Heart right ventricle (tissue), 16 donors: ENCODE data around the gene SYNDIG1. TPM values are rescaled to one million over a fixed set of nuclear protein-coding genes. Genes with fewer than 3 reads are reported as not detected.

ENCODE experiments used
- ATAC-seq, 8 donors: fragments of 200-7000 bp; cut with Tn5 transposase; one replicate each; pipeline ENCODE4 v1.9.1; 2020; ENCODE audit warnings: mild to moderate bottlenecking in 8 of 8, moderate library complexity in 8 of 8, moderate number of reproducible peaks in 1 of 8
- DNase-seq, 2 donors: peaks; one replicate each; pipeline ENCODE4 v3.0.0-alpha.2; 2020
- H3K27ac ChIP-seq, 10 donors: fragments of 200-600 bp; sonication (generic) in 2 of 10; one replicate each; pipeline versions ENCODE4 v1.5.0 to v1.8.0; 2020 to 2022; ENCODE audit warnings: mild to moderate bottlenecking in 3 of 10
- H3K27me3 ChIP-seq, 7 donors: fragments of 200-600 bp; one replicate each; pipeline ENCODE4 v1.8.0; 2021 to 2022; ENCODE audit warnings: mild to moderate bottlenecking in 2 of 7
- H3K36me3 ChIP-seq, 9 donors: fragments of 200-600 bp; sonication (generic) in 1 of 9; one replicate each; pipeline versions ENCODE4 v1.5.0 to v1.8.0; 2020 to 2022; ENCODE audit warnings: mild to moderate bottlenecking in 2 of 9
- H3K4me1 ChIP-seq, 9 donors: fragments of 200-600 bp; sonication (generic) in 1 of 9; one replicate each; pipeline versions ENCODE4 v1.5.0 to v1.8.0; 2020 to 2022; ENCODE audit warnings: mild to moderate bottlenecking in 4 of 9
- H3K4me3 ChIP-seq, 10 donors: fragments of 200-600 bp; sonication (generic) in 2 of 10; one replicate each; pipeline versions ENCODE4 v1.5.0 to v1.8.0; 2020 to 2022; ENCODE audit warnings: mild to moderate bottlenecking in 7 of 10, moderate library complexity in 2 of 10
- H3K9me3 ChIP-seq, 11 donors: fragments of 200-600 bp in 10 of 11; sonication (generic) in 2 of 11; one replicate each; pipeline versions ENCODE4 v1.5.0 to v1.8.0; 2013 to 2022; ENCODE audit warnings: mild to moderate bottlenecking in 2 of 11, control low read depth in 1 of 11, moderate library complexity in 1 of 11
- CTCF ChIP-seq, 9 donors: fragments of 200-600 bp; sonication (generic) in 2 of 9; IDR thresholded peaks; one replicate each; pipeline versions ENCODE4 v1.5.0 to v1.8.0; 2021 to 2022; ENCODE audit warnings: antibody characterized with exemption in 9 of 9, mild to moderate bottlenecking in 5 of 9, moderate library complexity in 1 of 9
- WGBS, 2 donors: extraction: QIAGEN DNeasy Blood & Tissue Kit; methylation state at CpG; one replicate each; pipeline ENCODE4 v1.1.7; 2013; ENCODE audit warnings: inconsistent platforms in 1 of 2; 5-methylcytosine and 5-hydroxymethylcytosine counted together
- intact Hi-C, 10 donors: fragments of 100-400 bp; cut with DNase I; formaldehyde crosslinking; loops; one replicate each; pipeline versions ENCODE4 v1.11.1 to v1.14.2; 2022
- polyA plus RNA-seq, 2 donors: library from polyadenylated mRNA; stranded (reverse); fragments of 200-250 nt; gene quantifications; one replicate each; pipeline ENCODE4 v1.2.3, GENCODE V29; 2013
- total RNA-seq, 10 donors: library from RNA; stranded (reverse); fragmentation: NEBNext Ultra II Directional in 3 of 10; extraction: Animal tissue kit (Norgen Biotek cat#: 25700) in 3 of 10; gene quantifications; one replicate each; pipeline versions ENCODE4 v1.2.1 to v1.2.4, GENCODE V29; 2021 to 2023
- donor health status: Arrhythmogenic right ventricular cardiomyopathy.
- donor health status: ischemic (EF 13 %, LVEDD 7.1; RV severe dilation, severe dysfunction).
- donor health status: healthy with polysubstance abuse.
- donor health status: DM: no; HTN: yes; CAD: no.
- donor health status: DM: no; HTN: no; CAD: no.
- donor health status: ischemic (EF 25% LVEDD 6.9; RV normal size, moderate dysfunction).
- donor health status: ischemic (EF 25% LVEDD 5.7; RV mildly dilated, moderate dysfunction).
- donor health status: healthy.
- donor health status: DM: yes; HTN: yes; CAD: no.
- donor health status: Ischemic cardiomyopathy.
- donor health status: ischemic (EF 35%, LVEDD 5.7; RV mildly dilated, moderate dysfunction).
- donor health status: nonischemic (EF 11% LVEDD 7.7; RV severe dilation, severe dysfunction).
- donor health status: DM: yes; HTN: yes; CAD: no.
- donor health status: PGD.
- donor health status: ischemic (EF 29% LVEDD 5.4; RV normal size, mild dysfunction).
- donor health status: nonischemic (EF 23%, LVEDD 6.1; RV moderate dilation, normal function).

Gene SYNDIG1
- total and polyA plus RNA-seq, 12 donors: 8.6 to 34.7 (median 19.9) TPM

DNA sequence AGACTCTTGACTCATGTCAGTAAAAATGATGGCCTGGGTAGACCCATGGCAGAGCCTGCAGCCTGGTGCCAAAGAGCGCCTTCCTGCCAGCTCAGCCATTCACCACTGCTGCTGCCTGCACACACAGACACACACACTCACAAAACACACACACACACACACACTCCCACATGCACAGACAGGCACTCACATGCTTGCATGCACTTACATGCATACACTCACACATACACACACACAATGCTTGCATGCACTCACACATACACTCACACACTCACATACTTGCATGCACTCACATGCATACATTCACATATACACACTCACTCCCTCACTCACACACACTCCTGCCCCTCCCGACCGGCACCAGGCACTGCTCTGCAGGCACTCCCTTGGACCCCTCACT is 18.0 kb upstream of the SYNDIG1 start:
- 72 to 82% methylated on average over 3 of the region's 3 CpGs for WGBS, 2 donors
- Histone ChIP-seq H3K4me1 (no peaks in the 10 kb centered on the region), H3K9me3 (no peaks in the 10 kb centered on the region), H3K27me3 (peaks cover 0 to 15% (median 0%) of the 10 kb centered on the region in 7 donors), H3K4me3 (no peak overlapping the region), H3K36me3 (no peaks in the 10 kb centered on the region), H3K27ac (no peak overlapping the region)
- intact Hi-C loops: loop anchor here in 1 of 10 donors (10.0 kb wide), 1 partner anchor 333 kb away; no protein-coding TSS in a partner anchor
- DNase-seq (no peak), ATAC-seq (no peak)
- no peak for TF ChIP-seq CTCF (IDR thresholded peaks at IDR 0.05)

DNA sequence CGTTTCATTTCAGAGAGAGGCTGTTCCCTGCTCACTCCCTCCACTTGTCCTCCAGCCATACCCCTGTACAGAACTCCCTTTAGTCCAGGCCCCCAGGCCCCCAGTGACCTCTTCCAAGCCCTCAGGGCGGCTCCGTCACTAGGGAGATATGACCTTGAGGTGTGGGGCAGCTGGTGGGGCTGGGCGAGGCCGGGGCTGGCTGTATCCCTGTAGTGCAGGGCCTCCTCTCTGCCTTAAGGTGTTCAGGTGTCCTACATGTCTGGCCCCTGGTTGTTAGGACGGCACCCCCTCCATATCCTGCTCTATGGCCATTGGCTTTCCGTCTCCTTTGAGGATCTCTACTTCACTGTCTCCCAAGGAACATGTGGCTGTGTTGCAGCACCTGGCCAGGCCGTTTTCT is 17.4 kb upstream of the SYNDIG1 start:
- H3K9me3 ChIP-seq: no peaks in the 10 kb centered on the region
- 80 to 85% methylated on average over 8 of the region's 8 CpGs for WGBS, 2 donors
- H3K36me3 ChIP-seq: no peaks in the 10 kb centered on the region
- ATAC-seq (peak in 1 of 8 donors; percentile 12), DNase-seq (no peak)
- TF ChIP-seq CTCF (IDR thresholded peaks at IDR 0.05): no peak
- H3K4me1 ChIP-seq: no peaks in the 10 kb centered on the region
- H3K27me3 ChIP-seq: peaks cover 0 to 20% (median 0%) of the 10 kb centered on the region in 7 donors
- H3K27ac ChIP-seq: no peak overlapping the region
- no peak overlapping the region for H3K4me3 ChIP-seq
- intact Hi-C loops: loop anchor here in 1 of 10 donors (10.0 kb wide), 1 partner anchor 333 kb away; no protein-coding TSS in a partner anchor

- ATAC-seq: peak in 1 of 8 donors; percentile 18
- Histone ChIP-seq H3K4me3 (no peak overlapping the region), H3K4me1 (no peaks in the 10 kb centered on the region), H3K27ac (no peak overlapping the region), H3K36me3 (no peaks in the 10 kb centered on the region), H3K9me3 (no peaks in the 10 kb centered on the region), H3K27me3 (peaks cover 0 to 20% (median 4%) of the 10 kb centered on the region in 7 donors)
- no peak for DNase-seq
- 88 to 89% methylated on average over 9 of the region's 9 CpGs for WGBS, 2 donors
- intact Hi-C loops: loop anchor here in 1 of 10 donors (10.0 kb wide), 1 partner anchor 332 kb away; no protein-coding TSS in a partner anchor
- TF ChIP-seq CTCF (IDR thresholded peaks at IDR 0.05): no peak
Measured at GRCh38 chr20:24452498-24453127, 16.8 kb upstream of the SYNDIG1 start.

DNA sequence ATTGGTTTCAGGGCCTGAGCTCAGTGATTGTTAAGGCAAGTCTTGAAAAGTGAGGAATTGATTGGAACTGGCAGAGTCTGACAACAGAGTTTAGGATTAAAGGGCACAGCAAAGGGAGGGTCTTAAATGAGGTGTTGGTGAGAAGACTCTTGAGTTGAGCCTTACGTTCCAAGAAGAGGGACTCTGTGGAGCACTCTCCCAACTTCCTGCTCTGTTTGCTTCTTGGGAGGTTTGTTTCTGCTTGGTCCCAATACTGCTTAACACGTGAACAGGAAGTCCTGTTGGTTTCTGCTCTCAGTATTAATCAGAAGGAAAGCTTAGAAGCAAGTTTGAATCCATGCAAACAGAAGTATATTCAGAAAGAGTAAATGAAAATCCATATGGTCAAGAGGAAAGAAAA is 15.6 kb upstream of the SYNDIG1 start:
- intact Hi-C loops: loop anchor here in 1 of 10 donors (10.0 kb wide), 1 partner anchor 331 kb away; no protein-coding TSS in a partner anchor
- no peak for DNase-seq
- WGBS, 2 donors: 38 to 54% methylated on average over 2 of the region's 2 CpGs
- ATAC-seq: no peak
- no peak for TF ChIP-seq CTCF (IDR thresholded peaks at IDR 0.05)
- H3K36me3 ChIP-seq: no peaks in the 10 kb centered on the region
- no peak overlapping the region for H3K4me3 ChIP-seq
- no peak overlapping the region for H3K27ac ChIP-seq
- H3K4me1 ChIP-seq: no peaks in the 10 kb centered on the region
- no peaks in the 10 kb centered on the region for H3K9me3 ChIP-seq
- peaks cover 0 to 20% (median 4%) of the 10 kb centered on the region in 7 donors for H3K27me3 ChIP-seq
